HL-60 (cell line): ENCODE measurements around the gene RUBCN.

Experiments used
- POLR2AphosphoS5 ChIP-seq: IDR thresholded peaks from 2 replicates; pipeline ENCODE4 v1.6.1; 2012; ENCODE audit warnings: low read depth
- TF ChIP-seq, protein P1 (sequence below): IDR thresholded peaks from one replicate; pipeline ENCODE4 v1.5.1; 2011; ENCODE audit warnings: low read length, control low read depth, inconsistent platforms; ENCODE audit not compliant: insufficient read depth
- TF ChIP-seq, protein P2 (sequence below): IDR thresholded peaks from 2 replicates; pipeline ENCODE4 v1.6.1; 2012; ENCODE audit warnings: low read depth; ENCODE audit not compliant: insufficient replicate concordance

DNA sequence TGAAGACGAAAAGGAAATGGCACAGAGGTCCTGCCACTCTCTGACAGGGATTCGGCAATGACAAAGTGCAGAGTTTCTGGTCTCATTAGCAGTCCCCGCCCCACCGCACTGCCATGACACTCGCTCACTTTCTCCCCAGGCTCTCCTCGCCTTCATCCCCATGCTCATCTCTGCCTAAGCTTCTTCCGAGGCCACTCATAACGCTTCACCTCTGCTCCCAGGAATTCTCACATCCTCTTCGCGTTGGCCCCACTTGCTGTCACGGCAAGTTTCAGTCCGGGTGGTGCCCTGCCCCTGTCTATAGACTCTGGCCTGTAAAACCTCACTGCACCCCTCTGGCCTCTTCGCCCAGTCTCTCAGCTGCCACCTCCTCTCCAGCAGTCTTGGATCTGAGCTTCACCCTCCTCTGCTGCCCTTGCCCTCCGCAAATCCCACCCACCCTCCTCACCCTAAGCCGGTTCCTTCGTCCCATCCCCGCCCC, 654 bp downstream of the RUBCN start:
- no peak for TF ChIP-seq POLR2AphosphoS5
- TF ChIP-seq, protein P1, sequence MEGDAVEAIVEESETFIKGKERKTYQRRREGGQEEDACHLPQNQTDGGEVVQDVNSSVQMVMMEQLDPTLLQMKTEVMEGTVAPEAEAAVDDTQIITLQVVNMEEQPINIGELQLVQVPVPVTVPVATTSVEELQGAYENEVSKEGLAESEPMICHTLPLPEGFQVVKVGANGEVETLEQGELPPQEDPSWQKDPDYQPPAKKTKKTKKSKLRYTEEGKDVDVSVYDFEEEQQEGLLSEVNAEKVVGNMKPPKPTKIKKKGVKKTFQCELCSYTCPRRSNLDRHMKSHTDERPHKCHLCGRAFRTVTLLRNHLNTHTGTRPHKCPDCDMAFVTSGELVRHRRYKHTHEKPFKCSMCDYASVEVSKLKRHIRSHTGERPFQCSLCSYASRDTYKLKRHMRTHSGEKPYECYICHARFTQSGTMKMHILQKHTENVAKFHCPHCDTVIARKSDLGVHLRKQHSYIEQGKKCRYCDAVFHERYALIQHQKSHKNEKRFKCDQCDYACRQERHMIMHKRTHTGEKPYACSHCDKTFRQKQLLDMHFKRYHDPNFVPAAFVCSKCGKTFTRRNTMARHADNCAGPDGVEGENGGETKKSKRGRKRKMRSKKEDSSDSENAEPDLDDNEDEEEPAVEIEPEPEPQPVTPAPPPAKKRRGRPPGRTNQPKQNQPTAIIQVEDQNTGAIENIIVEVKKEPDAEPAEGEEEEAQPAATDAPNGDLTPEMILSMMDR = no peak
- TF ChIP-seq, protein P2, sequence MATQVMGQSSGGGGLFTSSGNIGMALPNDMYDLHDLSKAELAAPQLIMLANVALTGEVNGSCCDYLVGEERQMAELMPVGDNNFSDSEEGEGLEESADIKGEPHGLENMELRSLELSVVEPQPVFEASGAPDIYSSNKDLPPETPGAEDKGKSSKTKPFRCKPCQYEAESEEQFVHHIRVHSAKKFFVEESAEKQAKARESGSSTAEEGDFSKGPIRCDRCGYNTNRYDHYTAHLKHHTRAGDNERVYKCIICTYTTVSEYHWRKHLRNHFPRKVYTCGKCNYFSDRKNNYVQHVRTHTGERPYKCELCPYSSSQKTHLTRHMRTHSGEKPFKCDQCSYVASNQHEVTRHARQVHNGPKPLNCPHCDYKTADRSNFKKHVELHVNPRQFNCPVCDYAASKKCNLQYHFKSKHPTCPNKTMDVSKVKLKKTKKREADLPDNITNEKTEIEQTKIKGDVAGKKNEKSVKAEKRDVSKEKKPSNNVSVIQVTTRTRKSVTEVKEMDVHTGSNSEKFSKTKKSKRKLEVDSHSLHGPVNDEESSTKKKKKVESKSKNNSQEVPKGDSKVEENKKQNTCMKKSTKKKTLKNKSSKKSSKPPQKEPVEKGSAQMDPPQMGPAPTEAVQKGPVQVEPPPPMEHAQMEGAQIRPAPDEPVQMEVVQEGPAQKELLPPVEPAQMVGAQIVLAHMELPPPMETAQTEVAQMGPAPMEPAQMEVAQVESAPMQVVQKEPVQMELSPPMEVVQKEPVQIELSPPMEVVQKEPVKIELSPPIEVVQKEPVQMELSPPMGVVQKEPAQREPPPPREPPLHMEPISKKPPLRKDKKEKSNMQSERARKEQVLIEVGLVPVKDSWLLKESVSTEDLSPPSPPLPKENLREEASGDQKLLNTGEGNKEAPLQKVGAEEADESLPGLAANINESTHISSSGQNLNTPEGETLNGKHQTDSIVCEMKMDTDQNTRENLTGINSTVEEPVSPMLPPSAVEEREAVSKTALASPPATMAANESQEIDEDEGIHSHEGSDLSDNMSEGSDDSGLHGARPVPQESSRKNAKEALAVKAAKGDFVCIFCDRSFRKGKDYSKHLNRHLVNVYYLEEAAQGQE = no peak
